ENCODE results near the gene SLC25A19.

- no peak for TF ChIP-seq POLR2AphosphoS5 (IDR thresholded peaks at IDR 0.05)
- TF ChIP-seq POLR2A (IDR thresholded peaks at IDR 0.05) = no peak
- no peak for TF ChIP-seq EP300 (IDR thresholded peaks at IDR 0.05)
Observed at GRCh38 chr17:75265614-75266315, 23.5 kb downstream of the SLC25A19 start.

Measured in upper lobe of left lung (tissue), 4 donors.